8988T (cell line): ENCODE measurements around the gene ANOS1.

Experiments used
- DNase-seq: peaks from one replicate; pipeline ENCODE4 v3.0.0; 2011

ANOS1 gene

DNA sequence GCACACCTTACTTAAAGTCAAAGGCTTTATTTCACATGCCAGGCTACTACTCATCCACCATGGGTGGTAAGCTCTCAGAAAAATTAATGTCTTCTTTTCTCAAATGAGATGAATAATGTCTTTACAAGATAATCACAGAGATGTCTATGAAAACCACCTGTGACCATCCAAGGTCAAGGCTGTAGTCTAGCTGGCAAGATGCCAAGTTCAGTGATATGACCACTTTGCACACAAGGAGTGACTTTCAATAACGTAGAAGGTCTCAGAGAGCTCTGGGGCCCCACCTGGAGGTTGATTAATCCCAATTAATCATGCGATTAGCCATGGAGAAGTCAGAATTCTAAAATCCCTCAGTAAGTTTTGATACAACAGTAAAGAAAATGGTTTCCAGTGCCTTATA is 20.5 kb downstream of the ANOS1 start:
- DNase-seq, result no peak

DNA sequence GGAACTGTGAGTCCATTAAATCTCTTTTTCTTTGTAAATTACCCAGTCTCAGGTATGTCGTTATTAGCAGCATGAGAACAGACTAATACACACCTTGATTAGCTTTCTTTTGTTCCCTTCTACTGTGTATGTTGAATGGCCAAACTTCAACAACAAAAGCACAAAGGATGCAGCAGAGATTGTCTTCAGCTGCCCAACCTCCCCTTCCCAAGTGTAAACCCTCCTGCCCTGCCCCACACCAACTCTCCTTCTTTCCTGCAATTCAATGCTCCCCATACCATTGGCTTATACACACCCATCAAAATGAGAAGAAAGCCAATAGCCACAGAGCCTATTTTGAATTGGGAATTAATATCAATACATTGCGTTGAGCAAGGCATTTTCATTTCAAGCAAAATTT is 27.8 kb downstream of the ANOS1 start:
- DNase-seq, result no peak

- no peak for DNase-seq
Measured at GRCh38 chrX:8692871-8693270, 39.1 kb downstream of the ANOS1 start.

DNA sequence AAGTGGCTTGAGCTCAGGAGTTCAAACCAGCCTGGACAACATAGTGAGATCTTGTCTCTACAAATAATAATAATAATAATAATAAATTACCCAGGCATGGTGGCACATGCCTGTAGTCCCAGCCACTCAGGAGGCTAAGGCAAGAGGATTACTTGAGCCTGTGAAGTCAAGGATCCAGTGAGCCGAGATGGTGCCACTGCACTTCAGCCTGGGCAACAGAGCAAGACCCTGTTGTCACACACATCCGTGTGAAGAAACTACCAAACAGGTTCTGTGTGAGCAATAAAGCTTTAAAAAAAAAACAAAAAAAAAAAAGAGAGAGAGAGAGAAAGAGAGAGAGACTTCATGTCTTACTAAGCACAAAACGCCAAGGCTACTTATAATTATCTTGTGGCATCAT is 42.5 kb downstream of the ANOS1 start:
- no peak for DNase-seq

GRCh38 chrX:8688776-8689175 is 43.2 kb downstream of the ANOS1 start:
- no peak for DNase-seq

GRCh38 chrX:8684201-8684965 is 47.6 kb downstream of the ANOS1 start:
- DNase-seq, result no peak

DNA sequence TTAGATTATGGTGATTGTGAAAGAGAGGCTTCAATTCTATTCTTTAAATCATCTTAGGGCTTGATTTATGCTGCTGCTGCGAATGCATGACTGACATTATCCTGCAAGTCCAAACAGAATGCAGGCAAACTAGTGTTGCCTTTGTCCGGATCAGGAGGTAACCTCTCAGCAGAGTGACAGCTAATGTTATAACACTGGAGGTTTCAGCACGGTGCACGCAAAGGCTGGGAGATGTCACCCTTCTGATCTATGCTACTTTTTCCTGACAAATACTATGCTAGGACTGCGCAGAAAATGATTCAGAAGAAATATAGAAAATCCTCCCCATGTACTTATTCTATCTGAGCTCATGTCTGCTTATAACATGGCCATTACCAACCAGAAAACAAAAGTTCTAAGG is 48.2 kb downstream of the ANOS1 start:
- DNase-seq, result no peak

DNA sequence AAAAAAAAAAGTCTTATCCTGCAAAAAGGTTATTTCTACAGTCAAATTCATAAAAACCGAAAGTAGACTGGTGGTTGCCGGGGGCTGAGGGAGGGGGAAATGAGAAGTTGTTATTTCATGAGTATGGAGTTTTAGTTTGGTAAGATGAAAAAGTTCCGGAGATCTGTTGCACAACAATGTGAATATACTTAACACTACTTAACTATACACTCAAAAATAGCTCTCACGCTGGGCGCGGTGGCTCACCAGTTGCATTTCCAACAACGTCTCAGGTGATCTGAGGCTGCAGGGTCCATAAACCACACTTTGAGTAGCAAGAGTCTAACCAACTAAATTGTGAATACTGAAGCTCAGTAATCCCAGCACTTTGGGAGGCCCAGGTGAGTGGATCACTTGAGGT is 52.4 kb downstream of the ANOS1 start:
- DNase-seq, result no peak

DNA sequence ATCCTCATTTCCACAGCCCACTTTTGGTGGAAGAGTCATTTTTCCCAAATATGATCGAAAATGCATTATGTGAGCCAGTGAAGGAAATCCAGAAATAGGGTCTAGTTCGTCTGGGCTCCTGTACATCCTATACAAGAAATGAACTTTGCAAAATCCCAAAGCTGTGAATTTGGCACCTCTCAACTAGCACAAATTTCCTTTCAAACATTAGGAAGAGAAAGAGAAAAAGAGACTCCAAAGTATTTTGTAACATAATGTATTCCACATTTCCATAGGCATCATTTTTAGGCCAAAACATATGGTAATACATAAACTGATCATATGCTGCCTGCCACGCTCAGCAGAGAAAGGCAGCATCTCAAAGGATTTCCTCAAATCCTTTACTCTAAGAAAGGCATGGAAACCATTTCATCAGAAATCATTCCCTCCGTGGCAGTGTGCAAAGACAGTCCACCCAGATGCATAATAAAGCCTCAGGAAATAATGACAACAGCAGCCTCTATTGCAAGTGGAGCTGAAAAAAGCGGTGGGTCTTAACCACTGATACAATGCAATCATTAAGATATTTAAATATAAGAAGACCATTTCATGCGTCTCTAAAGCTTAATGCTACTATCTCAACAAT is 56.8 kb downstream of the ANOS1 start:
- DNase-seq, result no peak

DNA sequence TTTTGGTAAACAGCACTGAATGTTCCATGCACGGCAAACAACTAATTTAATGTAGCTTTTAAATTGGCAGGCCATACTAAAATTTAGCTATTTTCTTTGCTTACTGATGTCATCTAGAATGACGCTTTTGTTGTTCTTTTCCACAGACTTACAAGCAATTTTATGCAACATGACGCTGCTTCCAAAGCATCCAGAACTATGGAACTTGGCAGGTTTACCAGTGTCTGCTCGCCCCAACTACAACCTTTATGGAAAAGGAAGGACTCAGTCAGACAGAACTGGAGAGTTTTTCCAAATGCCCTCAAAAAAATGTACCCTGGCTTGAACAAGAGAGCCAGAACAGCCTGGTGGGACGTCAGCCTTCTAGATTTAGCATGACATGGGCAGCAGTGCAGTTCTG is 58.7 kb downstream of the ANOS1 start:
- DNase-seq, result no peak

- DNase-seq, result no peak
Measured at GRCh38 chrX:8672176-8672575, 59.8 kb downstream of the ANOS1 start.

DNA sequence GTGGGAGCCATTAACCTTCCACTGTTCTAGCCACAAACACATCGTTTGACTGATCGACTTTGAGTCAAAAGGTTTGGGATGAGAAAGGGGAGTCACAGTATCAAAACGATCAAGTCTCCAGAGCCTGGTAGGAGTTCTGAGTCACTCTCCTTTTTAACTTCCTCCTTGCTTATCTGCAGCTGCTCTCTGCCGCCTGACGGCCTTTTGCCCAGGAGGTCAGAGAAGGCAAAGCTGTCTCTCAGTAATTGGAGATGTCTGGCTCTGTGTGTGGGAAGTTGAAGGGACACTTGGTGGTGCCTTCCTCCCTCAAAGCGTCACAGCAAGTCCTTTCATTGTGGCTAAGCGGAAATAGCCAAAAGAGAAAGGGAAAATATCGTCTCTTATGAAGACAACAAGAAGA is 63.1 kb downstream of the ANOS1 start:
- DNase-seq, result no peak

DNA sequence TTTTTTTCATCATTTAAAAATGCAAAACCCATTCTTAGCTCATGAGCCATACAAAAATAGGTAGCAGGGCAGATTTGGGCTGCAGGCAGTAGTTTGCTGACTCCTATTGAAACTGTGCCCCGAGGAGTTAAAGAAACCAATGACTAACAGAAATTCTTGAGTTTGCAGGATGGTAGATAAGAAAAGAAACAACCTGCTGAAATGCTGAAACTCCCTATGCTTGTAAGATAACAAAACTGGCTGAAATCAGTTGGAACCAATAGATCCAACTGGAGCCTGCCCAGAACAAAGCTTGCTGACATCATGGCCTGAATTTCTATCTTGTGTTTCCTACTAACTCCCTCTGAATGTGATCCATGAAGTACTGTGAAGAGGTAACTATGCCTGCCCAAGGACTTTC is 68.6 kb downstream of the ANOS1 start:
- DNase-seq, result no peak

DNA sequence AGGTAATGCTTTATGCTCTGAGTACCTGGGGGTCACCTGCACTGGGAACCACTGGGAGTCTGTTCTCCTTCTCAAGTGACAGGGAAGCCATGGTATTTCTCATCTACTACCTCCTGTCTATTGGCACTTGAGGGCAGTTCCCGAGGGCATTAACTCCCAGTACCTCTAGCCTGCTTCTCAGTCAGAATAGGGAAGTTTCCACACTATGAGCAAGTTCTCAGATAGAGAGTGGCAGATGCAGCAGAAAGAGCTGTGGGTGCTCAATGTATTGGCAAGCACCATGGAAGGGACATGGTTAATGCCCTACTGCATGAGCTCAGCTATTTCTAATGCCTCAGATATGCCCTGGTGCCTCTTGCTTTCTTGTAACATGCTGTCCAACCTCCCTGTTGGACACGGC is 74.1 kb downstream of the ANOS1 start:
- no peak for DNase-seq

GRCh38 chrX:8653956-8654355 is 78.0 kb downstream of the ANOS1 start:
- no peak for DNase-seq

GRCh38 chrX:8649969-8650368 is 82.0 kb downstream of the ANOS1 start:
- DNase-seq, result no peak

DNA sequence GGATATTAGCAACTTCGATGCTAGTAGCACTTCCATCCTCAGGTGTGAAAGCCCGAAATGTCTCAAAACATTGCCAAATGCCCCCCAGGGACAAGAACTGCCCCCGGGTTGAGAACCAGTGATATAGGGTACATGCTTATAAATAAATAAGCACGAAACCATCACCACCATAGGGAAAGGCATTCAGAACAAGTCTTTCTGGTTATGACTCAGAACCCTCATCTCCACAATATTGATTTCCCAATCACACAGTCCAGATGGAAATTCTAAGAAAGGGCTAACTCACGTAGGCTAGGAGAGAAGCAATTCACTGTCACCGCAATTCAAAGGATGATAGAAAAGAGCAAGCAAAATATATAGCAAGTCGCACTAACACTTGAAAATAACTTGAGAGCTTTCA is 84.8 kb downstream of the ANOS1 start:
- no peak for DNase-seq

DNA sequence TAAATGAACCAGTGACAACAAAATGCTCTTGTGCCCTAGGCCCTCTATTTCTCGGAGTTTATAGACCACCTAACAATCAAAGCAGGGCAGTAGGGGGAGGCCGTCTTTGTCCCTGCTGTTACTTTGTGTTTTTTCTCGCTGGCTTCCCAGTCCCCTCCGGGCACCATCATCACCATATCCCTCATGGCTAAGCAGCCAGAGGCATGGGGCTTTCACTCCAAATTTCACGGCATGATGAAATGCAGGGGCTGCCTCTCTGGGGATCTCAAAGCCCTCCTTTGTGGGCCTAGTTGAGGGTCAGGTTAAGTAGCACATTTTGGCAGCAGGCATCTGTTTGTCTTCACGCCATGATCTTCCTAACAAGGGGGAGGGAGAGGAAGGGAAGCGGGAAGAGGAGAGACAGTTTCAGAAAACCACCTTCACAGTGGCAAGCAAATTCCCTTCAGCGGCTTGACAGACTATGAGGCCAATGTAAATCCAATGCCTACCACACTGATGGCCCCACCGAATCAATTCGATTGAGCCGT is 91.9 kb downstream of the ANOS1 start:
- DNase-seq, result no peak

DNA sequence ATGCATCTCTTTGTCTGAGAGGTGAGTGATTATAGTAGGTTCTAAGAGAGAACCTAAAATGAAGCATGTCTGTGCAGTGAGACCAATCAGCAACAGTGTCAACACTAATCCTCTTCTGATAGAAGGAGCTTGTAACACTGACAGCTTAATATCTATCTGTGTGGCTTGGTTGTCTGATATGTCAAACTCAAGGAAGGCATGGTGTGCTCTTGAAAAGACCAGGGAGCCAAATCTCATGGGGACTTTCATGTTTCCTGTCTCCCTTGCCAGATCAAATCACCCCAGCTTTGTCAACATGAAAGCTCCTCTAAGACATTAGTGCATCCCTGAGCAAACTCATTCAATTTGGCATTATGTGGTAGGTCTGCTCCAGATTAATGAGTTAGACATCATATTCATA is 95.4 kb downstream of the ANOS1 start:
- no peak for DNase-seq

- DNase-seq, result no peak
Measured at GRCh38 chrX:8635812-8636211, 96.1 kb downstream of the ANOS1 start.

DNA sequence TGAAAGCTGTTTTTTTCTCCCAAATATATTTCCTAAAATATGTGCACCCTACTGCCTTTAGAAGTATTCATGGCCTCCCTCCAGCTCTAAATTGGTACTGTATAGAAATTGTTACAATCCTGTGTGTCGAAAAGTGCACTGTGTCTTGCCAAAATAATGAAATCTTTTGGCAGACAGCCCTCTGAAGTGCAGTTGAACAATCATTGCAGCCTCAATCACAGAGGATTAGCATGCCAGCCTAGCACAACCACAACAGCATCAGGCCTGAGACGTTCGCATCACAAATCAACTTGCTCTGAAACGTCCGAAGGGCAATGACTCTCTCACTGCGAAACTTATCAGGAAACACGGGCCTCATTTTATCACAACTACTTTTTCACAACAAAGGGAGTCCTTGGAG is 99.0 kb downstream of the ANOS1 start:
- DNase-seq, result no peak

GRCh38 chrX:8629871-8630270 is 102.1 kb downstream of the ANOS1 start:
- no peak for DNase-seq

DNA sequence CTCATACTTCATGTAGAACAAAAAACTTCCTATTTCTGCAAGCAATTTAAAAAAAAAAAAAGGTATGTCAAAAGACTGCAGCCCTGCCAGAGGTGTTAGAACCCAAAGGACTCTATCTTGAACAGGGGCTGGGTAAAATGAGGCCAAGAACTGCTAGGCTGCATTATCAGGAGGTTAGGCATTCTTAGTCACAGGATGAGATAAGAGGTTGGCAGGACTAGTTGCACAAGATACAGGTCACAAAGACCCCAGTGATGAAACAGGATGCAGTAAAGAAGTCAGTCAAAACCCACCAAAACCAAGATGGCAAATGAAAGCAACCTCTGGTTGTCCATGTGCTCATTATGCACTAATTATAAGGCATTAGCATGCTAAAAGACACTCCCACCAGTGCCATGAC is 104.1 kb downstream of the ANOS1 start:
- no peak for DNase-seq

DNA sequence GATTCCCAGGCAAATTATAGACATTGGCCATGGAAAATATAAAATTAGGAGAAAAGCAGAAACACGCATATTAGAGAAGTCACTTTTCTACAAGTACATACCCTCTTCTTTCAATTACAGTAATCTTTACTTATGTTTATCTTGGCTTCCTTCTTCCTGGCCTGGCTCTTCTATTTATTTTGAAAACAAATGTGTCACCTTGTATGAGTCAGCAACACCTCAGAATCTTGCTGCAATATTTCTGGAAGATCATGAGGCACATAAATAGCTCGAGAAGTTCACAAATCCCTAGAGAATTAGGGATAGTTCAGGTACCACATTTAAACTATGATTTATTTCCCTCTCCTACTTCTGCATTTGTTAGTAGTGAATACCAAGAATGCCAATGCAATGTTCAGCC is 124.6 kb downstream of the ANOS1 start:
- DNase-seq, result no peak

DNA sequence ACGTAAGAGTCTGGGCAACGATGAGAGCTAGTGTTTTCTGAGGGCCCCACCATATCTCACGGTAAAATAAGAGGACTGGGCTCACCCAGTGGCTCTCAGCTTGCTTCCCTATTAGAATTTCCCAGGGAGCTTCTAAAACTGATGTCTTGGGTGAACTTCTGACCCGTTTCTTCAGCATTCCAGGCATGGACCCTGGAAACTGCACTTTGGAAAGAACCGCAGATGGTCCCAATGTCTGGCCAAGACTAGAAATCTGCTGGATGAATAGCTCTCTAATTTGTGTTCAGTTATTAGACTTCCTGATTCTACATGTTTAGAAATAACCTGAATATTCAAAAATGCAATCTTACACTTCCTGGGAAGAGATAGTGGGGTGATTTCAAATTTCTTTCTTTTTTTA is 127.8 kb downstream of the ANOS1 start:
- DNase-seq, result no peak
